HG03103 (cell line): ENCODE data around the gene SH3RF3.

Experiments
- ATAC-seq: cut with Tn5 transposase; IDR thresholded peaks from one replicate; pipeline ENCODE4 v1.9.1; 2021; ENCODE audit warnings: low read depth; ENCODE audit not compliant: unreplicated experiment

Gene SH3RF3

GRCh38 chr2:109174626-109175349 lies 45.8 kb downstream of the SH3RF3 start:
- ATAC-seq = no peak

- no peak for ATAC-seq
These were observed 46.3 kb downstream of the SH3RF3 start for GRCh38 chr2:109175350-109175678.

- ATAC-seq = no peak
These were observed 47.9 kb downstream of the SH3RF3 start for GRCh38 chr2:109176928-109177327.

- ATAC-seq = no peak
These were observed 48.6 kb downstream of the SH3RF3 start for GRCh38 chr2:109177635-109178034.

GRCh38 chr2:109178968-109179367 lies 50.0 kb downstream of the SH3RF3 start:
- ATAC-seq = no peak

- ATAC-seq = no peak
These were observed 51.8 kb downstream of the SH3RF3 start for GRCh38 chr2:109180786-109181185.

- ATAC-seq = no peak
These were observed 53.4 kb downstream of the SH3RF3 start for GRCh38 chr2:109182426-109182825.

GRCh38 chr2:109183871-109184270 lies 54.9 kb downstream of the SH3RF3 start:
- no peak for ATAC-seq

GRCh38 chr2:109184368-109184767 lies 55.4 kb downstream of the SH3RF3 start:
- no peak for ATAC-seq

- ATAC-seq = no peak
These were observed 56.3 kb downstream of the SH3RF3 start for GRCh38 chr2:109185338-109185737.

- ATAC-seq = no peak
These were observed 57.0 kb downstream of the SH3RF3 start for GRCh38 chr2:109185821-109186570.

GRCh38 chr2:109186656-109187250 lies 57.7 kb downstream of the SH3RF3 start:
- ATAC-seq = no peak

GRCh38 chr2:109187711-109188495 lies 58.9 kb downstream of the SH3RF3 start:
- ATAC-seq = no peak

- ATAC-seq = no peak
These were observed 59.5 kb downstream of the SH3RF3 start for GRCh38 chr2:109188496-109188890.

- no peak for ATAC-seq
These were observed 59.9 kb downstream of the SH3RF3 start for GRCh38 chr2:109188898-109189297.

GRCh38 chr2:109189751-109190150 lies 60.7 kb downstream of the SH3RF3 start:
- ATAC-seq = no peak

- no peak for ATAC-seq
These were observed 65.0 kb downstream of the SH3RF3 start for GRCh38 chr2:109193807-109194619.

GRCh38 chr2:109194620-109194937 lies 65.6 kb downstream of the SH3RF3 start:
- ATAC-seq = no peak

- ATAC-seq = no peak
These were observed 66.4 kb downstream of the SH3RF3 start for GRCh38 chr2:109195193-109196045.
